Adrenal gland (tissue), 12 donors: ENCODE data around the gene ROR2. TPM values are rescaled to one million over a fixed set of nuclear protein-coding genes. Genes with fewer than 3 reads are reported as not detected.

Source experiments
- DNase-seq, 7 donors: peaks; one replicate each; pipeline ENCODE4 v3.0.0-alpha.2; 2019 to 2020
- H3K27ac ChIP-seq, 5 donors: fragments of 200-600 bp; sonication (generic) in 4 of 5; 1 replicate in 3 of 5; 2 replicates in 2 of 5; pipeline versions ENCODE4 v1.5.1 to v1.8.0; 2016 to 2020; ENCODE audit warnings: mild to moderate bottlenecking in 1 of 5
- H3K27me3 ChIP-seq: fragments of 200-600 bp; 2 replicates; pipeline ENCODE4 v1.8.0; 2021
- H3K36me3 ChIP-seq, 2 donors: fragments of 200-600 bp; replicated peaks in 1 of 2; 1 replicate in 1 of 2; 2 replicates in 1 of 2; pipeline versions ENCODE4 v1.5.1 to v1.8.0; 2018 to 2022
- H3K4me1 ChIP-seq, 2 donors: fragments of 200-600 bp; replicated peaks in 1 of 2; 1 replicate in 1 of 2; 2 replicates in 1 of 2; pipeline versions ENCODE4 v1.5.1 to v1.8.0; 2018 to 2021
- H3K4me3 ChIP-seq, 4 donors: fragments of 200-600 bp; sonication (generic) in 3 of 4; one replicate each; pipeline ENCODE4 v1.5.1; 2016 to 2018
- H3K9me3 ChIP-seq, 3 donors: fragments of 200-600 bp; sonication (generic) in 1 of 3; replicated peaks in 1 of 3; 1 replicate in 2 of 3; 2 replicates in 1 of 3; pipeline versions ENCODE4 v1.5.1 to v1.8.0; 2016 to 2021
- POLR2A ChIP-seq, 2 donors: fragments of 450-650 bp; IDR thresholded peaks; one replicate each; pipeline ENCODE4 v1.6.1; 2017; ENCODE audit warnings: antibody characterized with exemption in 2 of 2, mild to moderate bottlenecking in 2 of 2, moderate library complexity in 1 of 2
- WGBS, 4 donors: extraction: QIAGEN DNeasy Blood & Tissue Kit in 2 of 4; methylation state at CpG; one replicate each; pipeline versions ENCODE4 v1.1.5 to v1.1.7; 2013 to 2017; 5-methylcytosine and 5-hydroxymethylcytosine counted together
- intact Hi-C, 2 donors: fragments of 100-400 bp; cut with DNase I; formaldehyde crosslinking; loops; one replicate each; pipeline versions ENCODE4 v1.14.1 to v1.15.0; 2022 to 2023
- polyA plus RNA-seq, 3 donors: library from polyadenylated mRNA; stranded (reverse); fragments of 200-250 nt in 2 of 3; fragments of 350-450 nt in 1 of 3; fragmentation: Illumina TruSeq in 1 of 3; extraction: RNeasy Lipid Tissue Mini Kit (QIAGEN cat#74804) in 1 of 3; gene quantifications; one replicate each; pipeline ENCODE4 v1.2.3, GENCODE V29; 2013 to 2014
- total RNA-seq, 9 donors: library from RNA; depleted of rRNA in 4 of 9; stranded (reverse); fragments of >200 nt in 4 of 9; fragments of 120-200 nt in 1 of 9; fragmentation: NEBNext Ultra II Directional in 1 of 9; extraction: Animal tissue kit (Norgen Biotek cat#: 25700) in 1 of 9; gene quantifications; one replicate each; pipeline versions ENCODE4 v1.1.0 to v1.2.4, GENCODE V29; 2013 to 2023
- TF ChIP-seq, protein P1 (sequence below), 6 experiments: fragments of 450-650 bp in 4 of 6; fragments of 200-600 bp in 2 of 6; sonication (generic) in 1 of 6; IDR thresholded peaks; 1 replicate in 5 of 6; 2 replicates in 1 of 6; pipeline versions ENCODE4 v1.5.1 to v1.8.0; 2016 to 2021; ENCODE audit warnings: antibody characterized with exemption in 6 of 6, mild to moderate bottlenecking in 2 of 6, moderate library complexity in 1 of 6
- donor health status: healthy with polysubstance abuse.
- donor health status: Bipolar disorder and iron deficiency.
- donor health status: DM: yes; HTN: yes; CAD: no.
- donor health status: DM: no; HTN: no; CAD: no.
- donor health status: DM: no; HTN: no; CAD: no.
- donor health status: DM: yes; HTN: yes; CAD: no.

ROR2 gene
- total and polyA plus RNA-seq, 12 donors, result 3.9 to 23.9 (median 11.4) TPM

GRCh38 chr9:91562416-91562815 lies 387.6 kb downstream of the ROR2 start:
- Histone ChIP-seq H3K27me3 (peaks cover 3% of the 10 kb centered on the region), H3K36me3 (no peaks in the 10 kb centered on the region), H3K4me3 (no peak overlapping the region), H3K9me3 (no peaks in the 10 kb centered on the region), H3K27ac (no peak overlapping the region), H3K4me1 (no peaks in the 10 kb centered on the region)
- WGBS, 4 donors, result 62 to 70% (median 63%) methylated on average over 3 of the region's 3 CpGs
- no peak for TF ChIP-seq POLR2A (IDR thresholded peaks at IDR 0.05)
- TF ChIP-seq, protein P1, sequence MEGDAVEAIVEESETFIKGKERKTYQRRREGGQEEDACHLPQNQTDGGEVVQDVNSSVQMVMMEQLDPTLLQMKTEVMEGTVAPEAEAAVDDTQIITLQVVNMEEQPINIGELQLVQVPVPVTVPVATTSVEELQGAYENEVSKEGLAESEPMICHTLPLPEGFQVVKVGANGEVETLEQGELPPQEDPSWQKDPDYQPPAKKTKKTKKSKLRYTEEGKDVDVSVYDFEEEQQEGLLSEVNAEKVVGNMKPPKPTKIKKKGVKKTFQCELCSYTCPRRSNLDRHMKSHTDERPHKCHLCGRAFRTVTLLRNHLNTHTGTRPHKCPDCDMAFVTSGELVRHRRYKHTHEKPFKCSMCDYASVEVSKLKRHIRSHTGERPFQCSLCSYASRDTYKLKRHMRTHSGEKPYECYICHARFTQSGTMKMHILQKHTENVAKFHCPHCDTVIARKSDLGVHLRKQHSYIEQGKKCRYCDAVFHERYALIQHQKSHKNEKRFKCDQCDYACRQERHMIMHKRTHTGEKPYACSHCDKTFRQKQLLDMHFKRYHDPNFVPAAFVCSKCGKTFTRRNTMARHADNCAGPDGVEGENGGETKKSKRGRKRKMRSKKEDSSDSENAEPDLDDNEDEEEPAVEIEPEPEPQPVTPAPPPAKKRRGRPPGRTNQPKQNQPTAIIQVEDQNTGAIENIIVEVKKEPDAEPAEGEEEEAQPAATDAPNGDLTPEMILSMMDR (IDR thresholded peaks at IDR 0.05), result no peak
- intact Hi-C loops, result no loop called here
- DNase-seq, result no peak

DNA sequence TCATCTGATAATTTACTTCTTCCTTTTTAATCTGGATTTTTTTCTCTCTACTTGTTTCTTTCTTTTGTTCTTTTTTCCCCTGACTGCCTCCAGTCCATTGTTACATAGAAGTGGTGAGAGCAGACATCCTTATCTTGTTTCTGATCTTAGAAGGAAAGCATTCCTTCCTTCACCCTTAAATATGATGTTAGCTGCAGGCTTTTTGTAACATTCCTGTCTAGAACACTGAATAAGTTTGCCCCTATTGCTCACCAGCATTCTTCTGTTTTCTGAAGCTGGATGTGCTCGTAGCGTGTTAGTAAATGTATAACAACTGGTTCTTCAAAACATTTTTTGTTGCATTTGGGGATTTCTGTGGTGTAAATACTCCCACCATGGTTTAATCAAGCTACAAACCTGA lies 389.7 kb downstream of the ROR2 start:
- Histone ChIP-seq H3K27me3 (peaks cover 3% of the 10 kb centered on the region), H3K9me3 (no peaks in the 10 kb centered on the region), H3K36me3 (no peaks in the 10 kb centered on the region), H3K27ac (no peak overlapping the region), H3K4me3 (no peak overlapping the region), H3K4me1 (no peaks in the 10 kb centered on the region)
- 84 to 94% (median 88%) methylated on average over 2 of the region's 2 CpGs for WGBS, 4 donors
- intact Hi-C loops, result no loop called here
- no peak for TF ChIP-seq POLR2A (IDR thresholded peaks at IDR 0.05)
- TF ChIP-seq, protein P1 (IDR thresholded peaks at IDR 0.05), result no peak
- no peak for DNase-seq

- no peaks in the 10 kb centered on the region for H3K9me3 ChIP-seq
- TF ChIP-seq POLR2A (IDR thresholded peaks at IDR 0.05), result no peak
- TF ChIP-seq, protein P1 (IDR thresholded peaks at IDR 0.05), result peak in 1 of 6 experiments; percentile 8
- no peaks in the 10 kb centered on the region for H3K36me3 ChIP-seq
- DNase-seq, result no peak
- H3K4me1 ChIP-seq, result no peaks in the 10 kb centered on the region
- H3K4me3 ChIP-seq, result no peak overlapping the region
- WGBS, 4 donors, result 61 to 71% (median 68%) methylated on average over 2 of the region's 2 CpGs
- peaks cover 3% of the 10 kb centered on the region for H3K27me3 ChIP-seq
- no peak overlapping the region for H3K27ac ChIP-seq
- intact Hi-C loops, result no loop called here
Measured at GRCh38 chr9:91558879-91559278, 391.1 kb downstream of the ROR2 start.

GRCh38 chr9:91558395-91558794 lies 391.6 kb downstream of the ROR2 start:
- H3K4me1 ChIP-seq, result no peaks in the 10 kb centered on the region
- WGBS, 4 donors, result 83 to 89% (median 86%) methylated on average over 3 of the region's 3 CpGs
- DNase-seq, result no peak
- peaks cover 3% of the 10 kb centered on the region for H3K27me3 ChIP-seq
- intact Hi-C loops, result no loop called here
- no peaks in the 10 kb centered on the region for H3K9me3 ChIP-seq
- TF ChIP-seq, protein P1 (IDR thresholded peaks at IDR 0.05), result no peak
- TF ChIP-seq POLR2A (IDR thresholded peaks at IDR 0.05), result no peak
- H3K36me3 ChIP-seq, result no peaks in the 10 kb centered on the region
- no peak overlapping the region for H3K4me3 ChIP-seq
- H3K27ac ChIP-seq, result no peak overlapping the region
